MG63 (cell line): ENCODE results near the gene DONSON. TPM values are rescaled to one million over a fixed set of nuclear protein-coding genes. Genes with fewer than 3 reads are reported as not detected.
"Not testable (repeated sequence)": the region's sequence is repeated elsewhere in the genome, so short reads cannot be mapped to it uniquely, and the experiment has no call there.

ENCODE experiments used
- DNase-seq: peaks from one replicate; pipeline ENCODE4 v3.0.0-alpha.2; 2020
- H3K27me3 ChIP-seq: fragments of 250-450 bp; sonication (Bioruptor Pico); 2 replicates; pipeline ENCODE4 v1.5.1; 2020; ENCODE audit warnings: mild to moderate bottlenecking, moderate library complexity
- H3K36me3 ChIP-seq: fragments of 250-450 bp; sonication (Bioruptor Pico); 2 replicates; pipeline ENCODE4 v1.5.1; 2020; ENCODE audit warnings: mild to moderate bottlenecking, moderate library complexity
- H3K4me3 ChIP-seq: fragments of 250-450 bp; sonication (Bioruptor Pico); 2 replicates; pipeline ENCODE4 v1.5.1; 2020; ENCODE audit warnings: mild to moderate bottlenecking, moderate library complexity
- H3K9me3 ChIP-seq: fragments of 250-450 bp; sonication (Bioruptor Pico); 2 replicates; pipeline ENCODE4 v1.5.1; 2020; ENCODE audit warnings: mild to moderate bottlenecking, moderate library complexity
- total RNA-seq: library from RNA; depleted of rRNA; stranded (reverse); fragments of >200 nt; shearing (Covaris generic); gene quantifications from 2 replicates; pipeline ENCODE4 v1.2.3, GENCODE V29; 2014; ENCODE audit warnings: low replicate concordance; rRNA removed

The DONSON gene, protein sequence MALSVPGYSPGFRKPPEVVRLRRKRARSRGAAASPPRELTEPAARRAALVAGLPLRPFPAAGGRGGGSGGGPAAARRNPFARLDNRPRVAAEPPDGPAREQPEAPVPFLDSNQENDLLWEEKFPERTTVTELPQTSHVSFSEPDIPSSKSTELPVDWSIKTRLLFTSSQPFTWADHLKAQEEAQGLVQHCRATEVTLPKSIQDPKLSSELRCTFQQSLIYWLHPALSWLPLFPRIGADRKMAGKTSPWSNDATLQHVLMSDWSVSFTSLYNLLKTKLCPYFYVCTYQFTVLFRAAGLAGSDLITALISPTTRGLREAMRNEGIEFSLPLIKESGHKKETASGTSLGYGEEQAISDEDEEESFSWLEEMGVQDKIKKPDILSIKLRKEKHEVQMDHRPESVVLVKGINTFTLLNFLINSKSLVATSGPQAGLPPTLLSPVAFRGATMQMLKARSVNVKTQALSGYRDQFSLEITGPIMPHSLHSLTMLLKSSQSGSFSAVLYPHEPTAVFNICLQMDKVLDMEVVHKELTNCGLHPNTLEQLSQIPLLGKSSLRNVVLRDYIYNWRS
- 29.4 and 32.0 TPM in 2 replicates for total RNA-seq

GRCh38 chr21:33588485-33589335 lies at the start of gene DONSON:
Gene DONSON, minus strand, starts transcription at chr21:33588684. Its CDS starts 43 bp downstream, at chr21:33588641.
- peak within 1 kb of the TSS; percentile 77 for H3K4me3 ChIP-seq
- no peaks in the 10 kb centered on the region for H3K9me3 ChIP-seq
- peaks cover 24% of the 10 kb centered on the region for H3K36me3 ChIP-seq
- peak; percentile 84 for DNase-seq
- no peaks in the 10 kb centered on the region for H3K27me3 ChIP-seq

GRCh38 chr21:33634254-33634653 lies 45.8 kb upstream of the DONSON start:
- Histone ChIP-seq H3K36me3 (peaks cover 15% of the 10 kb centered on the region), H3K27me3 (no peaks in the 10 kb centered on the region), H3K9me3 (no peaks in the 10 kb centered on the region), H3K4me3 (no peak overlapping the region)
- no peak for DNase-seq

DNA sequence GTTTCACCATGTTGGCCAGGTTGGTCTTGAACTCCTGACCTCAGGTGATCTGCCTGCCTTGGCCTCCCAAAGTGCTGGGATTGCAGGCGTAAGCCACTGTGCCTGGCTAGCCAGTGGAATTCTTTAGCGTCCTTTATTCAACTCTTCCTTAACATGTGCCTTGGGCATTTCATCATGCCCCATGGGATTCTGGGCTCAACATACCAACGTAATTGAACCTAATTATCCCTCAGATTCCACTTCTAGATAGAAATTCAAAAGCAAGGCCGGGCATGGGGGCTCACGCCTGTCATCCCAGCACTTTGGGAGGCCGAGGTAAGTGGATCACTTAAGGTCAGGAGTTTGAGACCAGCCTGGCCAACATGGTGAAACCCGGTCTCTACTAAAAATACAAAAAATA lies 37.7 kb upstream of the DONSON start:
- H3K36me3 ChIP-seq = peaks cover 28% of the 10 kb centered on the region
- H3K9me3 ChIP-seq, DNase-seq, H3K27me3 ChIP-seq, H3K4me3 ChIP-seq: not testable (repeated sequence)

GRCh38 chr21:33622253-33622652 lies 33.8 kb upstream of the DONSON start:
- DNase-seq = no peak
- Histone ChIP-seq H3K9me3 (no peaks in the 10 kb centered on the region), H3K36me3 (peaks cover 15% of the 10 kb centered on the region), H3K4me3 (no peak overlapping the region), H3K27me3 (no peaks in the 10 kb centered on the region)

DNA sequence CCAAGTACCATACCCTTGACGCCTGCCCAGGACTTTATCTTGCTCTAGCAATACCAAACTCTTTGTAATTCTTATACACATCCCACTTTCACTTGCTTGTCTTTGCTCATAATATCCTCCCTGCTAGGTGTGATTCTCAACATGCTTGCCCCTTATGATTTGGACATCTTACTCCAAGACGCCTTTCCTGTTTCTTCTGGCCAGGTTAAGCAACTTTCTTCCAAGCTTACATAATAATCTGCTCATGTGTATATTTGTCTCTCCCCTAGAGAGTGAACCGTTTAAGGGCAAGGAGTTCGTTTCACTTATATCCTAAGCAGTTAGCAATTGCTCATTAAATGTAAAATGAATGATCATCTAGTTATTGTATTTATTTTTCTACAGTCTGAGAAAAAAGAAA lies 31.2 kb upstream of the DONSON start:
- H3K9me3 ChIP-seq = no peaks in the 10 kb centered on the region

DNA sequence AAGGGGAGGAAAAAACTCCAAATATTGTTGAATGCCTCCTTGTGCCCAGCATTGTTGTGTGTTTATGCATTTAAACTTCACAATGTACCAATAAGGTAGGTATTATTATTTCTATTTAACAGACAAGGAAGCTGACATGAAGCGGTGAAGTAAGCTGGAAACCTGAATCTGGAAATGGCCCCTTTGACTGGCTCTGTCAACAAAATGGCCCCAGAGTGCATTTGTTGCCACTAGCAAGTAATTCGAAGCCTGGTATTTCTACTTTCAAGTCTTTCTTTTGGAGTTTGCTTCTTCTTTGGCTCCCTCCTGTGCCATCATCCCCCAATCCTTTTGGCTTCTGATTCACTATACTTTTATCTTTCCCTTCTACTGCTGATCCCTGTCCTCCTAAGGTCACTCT lies 29.9 kb upstream of the DONSON start:
- no peak for DNase-seq

More for the DNA sequence above, 31.2 kb upstream of the DONSON start:
- DNase-seq = no peak
- no peaks in the 10 kb centered on the region for H3K27me3 ChIP-seq
- peaks cover 17% of the 10 kb centered on the region for H3K36me3 ChIP-seq
- no peak overlapping the region for H3K4me3 ChIP-seq

GRCh38 chr21:33617565-33617964 lies 29.1 kb upstream of the DONSON start:
- H3K9me3 ChIP-seq, H3K4me3 ChIP-seq, H3K27me3 ChIP-seq, DNase-seq: not testable (repeated sequence)
- H3K36me3 ChIP-seq = peaks cover 12% of the 10 kb centered on the region

More for the DNA sequence above, 29.9 kb upstream of the DONSON start:
- H3K36me3 ChIP-seq = peaks cover 15% of the 10 kb centered on the region
- no peak overlapping the region for H3K4me3 ChIP-seq
- H3K27me3 ChIP-seq = no peaks in the 10 kb centered on the region
- no peaks in the 10 kb centered on the region for H3K9me3 ChIP-seq

DNA sequence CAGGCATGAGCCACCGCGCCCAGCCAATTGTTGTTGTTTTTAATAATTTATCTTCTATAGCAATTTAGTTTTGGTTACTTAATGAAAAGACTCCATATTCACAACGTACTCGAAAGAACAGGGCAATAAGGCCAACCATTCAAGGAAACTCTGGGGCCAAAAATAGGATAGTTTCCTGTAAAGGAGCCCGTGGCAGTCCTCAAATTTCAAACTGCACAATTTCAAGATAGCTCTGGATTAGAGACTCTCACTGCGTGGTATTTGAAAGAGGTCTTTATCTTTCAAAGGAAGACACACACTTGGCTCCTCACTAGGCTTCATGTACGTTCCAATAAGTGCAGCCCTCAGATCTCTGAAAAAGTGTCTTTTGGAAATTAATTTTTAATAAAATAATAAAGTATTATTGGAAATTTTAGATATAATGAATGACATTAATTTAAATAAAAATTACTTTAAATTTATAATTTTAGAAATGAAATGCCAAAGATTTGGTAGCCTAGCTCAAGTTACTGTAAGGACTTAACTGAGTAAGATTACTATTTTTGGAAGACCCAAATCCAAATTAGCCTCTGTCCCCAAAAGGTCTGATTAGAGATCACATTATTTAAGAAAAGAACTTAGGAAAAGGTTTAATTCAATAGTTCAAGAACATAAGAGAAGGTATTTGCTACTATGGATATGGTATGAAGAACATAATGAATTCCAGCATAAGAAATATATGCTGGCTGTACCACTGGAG lies 22.7 kb upstream of the DONSON start:
- no peaks in the 10 kb centered on the region for H3K27me3 ChIP-seq
- H3K9me3 ChIP-seq = no peaks in the 10 kb centered on the region
- peaks cover 14% of the 10 kb centered on the region for H3K36me3 ChIP-seq
- DNase-seq = no peak
- H3K4me3 ChIP-seq = no peak overlapping the region

GRCh38 chr21:33608559-33608958 lies 20.1 kb upstream of the DONSON start:
- peak; percentile 23 for DNase-seq
- Histone ChIP-seq H3K36me3 (peaks cover 23% of the 10 kb centered on the region; the same call in 1 of the 2 replicates), H3K4me3 (no peak overlapping the region), H3K9me3 (no peaks in the 10 kb centered on the region), H3K27me3 (no peaks in the 10 kb centered on the region)

GRCh38 chr21:33598051-33598450 lies 9.6 kb upstream of the DONSON start:
- H3K36me3 ChIP-seq = peaks cover 41% of the 10 kb centered on the region
- H3K4me3 ChIP-seq = no peak overlapping the region
- H3K27me3 ChIP-seq = no peaks in the 10 kb centered on the region
- H3K9me3 ChIP-seq = no peaks in the 10 kb centered on the region
- no peak for DNase-seq

GRCh38 chr21:33587792-33588484 lies 546 bp downstream of the DONSON start:
- peak; percentile 53 for DNase-seq
- no peaks in the 10 kb centered on the region for H3K27me3 ChIP-seq
- H3K9me3 ChIP-seq = no peaks in the 10 kb centered on the region
- peaks cover 30% of the 10 kb centered on the region for H3K36me3 ChIP-seq
- H3K4me3 ChIP-seq = peak overlapping the region; percentile 77

DNA sequence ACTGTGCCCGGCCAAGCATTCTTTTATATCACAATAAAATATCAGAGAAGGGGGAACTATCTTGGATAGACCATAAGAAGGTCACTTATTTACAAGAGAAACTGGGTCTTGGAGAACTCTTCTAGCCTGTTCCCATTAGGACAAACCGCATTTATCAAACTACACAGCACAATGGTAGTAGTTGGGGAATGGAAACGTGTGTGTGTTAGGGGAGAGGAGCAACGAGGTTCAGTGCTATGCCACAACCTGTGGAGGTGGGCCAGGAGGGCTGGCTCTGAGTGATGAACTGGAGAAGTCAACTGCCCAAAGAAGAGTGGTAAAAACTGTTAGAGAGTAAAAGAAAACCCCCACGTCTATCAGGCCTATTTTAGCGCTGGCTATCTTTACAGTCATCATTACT lies 1.6 kb downstream of the DONSON start:
- no peak for DNase-seq
- peaks cover 39% of the 10 kb centered on the region for H3K36me3 ChIP-seq
- no peaks in the 10 kb centered on the region for H3K27me3 ChIP-seq
- H3K4me3 ChIP-seq = peak overlapping the region; percentile 77
- no peaks in the 10 kb centered on the region for H3K9me3 ChIP-seq

DNA sequence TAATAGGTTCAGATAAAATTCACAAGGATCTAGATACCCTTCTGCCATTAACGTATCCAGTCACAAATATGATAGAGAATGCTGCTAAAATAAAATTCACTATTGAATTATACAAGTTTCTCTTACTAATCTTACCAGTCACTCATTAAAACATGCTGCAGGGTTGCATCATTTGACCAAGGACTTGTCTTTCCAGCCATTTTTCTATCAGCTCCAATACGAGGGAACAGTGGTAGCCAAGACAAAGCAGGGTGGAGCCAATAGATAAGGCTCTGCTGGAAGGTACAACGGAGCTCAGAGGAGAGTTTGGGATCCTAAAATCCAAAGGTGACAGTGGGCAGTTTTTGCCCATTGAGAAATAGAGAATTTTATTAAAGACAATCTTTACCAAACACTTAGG lies 4.0 kb downstream of the DONSON start:
- peaks cover 49% of the 10 kb centered on the region for H3K36me3 ChIP-seq
- no peak overlapping the region for H3K4me3 ChIP-seq
- H3K27me3 ChIP-seq = no peaks in the 10 kb centered on the region
- no peaks in the 10 kb centered on the region for H3K9me3 ChIP-seq
- DNase-seq = no peak

DNA sequence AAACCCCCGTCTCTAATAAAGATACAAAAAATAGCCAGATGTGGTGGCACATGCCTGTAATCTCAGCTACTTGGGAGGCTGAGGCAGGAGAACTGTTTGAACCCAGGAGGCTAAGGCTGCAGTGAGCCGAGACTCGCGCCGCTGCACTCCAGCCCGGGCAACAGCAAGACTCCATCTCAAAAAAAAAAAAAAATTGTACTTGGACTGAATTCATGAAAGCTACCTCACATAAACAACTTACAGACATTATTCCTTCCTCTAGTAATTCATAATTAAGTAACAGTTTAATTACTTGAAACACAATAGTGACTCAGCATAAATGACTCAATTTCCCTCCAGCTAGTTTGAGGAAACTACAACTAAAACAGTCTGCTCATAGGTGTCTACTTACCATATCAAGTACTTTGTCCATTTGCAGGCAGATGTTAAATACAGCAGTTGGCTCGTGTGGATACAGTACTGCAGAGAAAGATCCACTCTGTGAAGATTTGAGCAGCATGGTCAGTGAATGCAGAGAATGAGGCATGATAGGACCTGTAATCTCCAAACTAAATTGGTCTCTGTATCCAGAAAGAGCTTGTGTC lies 9.4 kb downstream of the DONSON start:
- peaks cover 77% of the 10 kb centered on the region for H3K36me3 ChIP-seq

GRCh38 chr21:33578214-33578613 lies 10.3 kb downstream of the DONSON start:
- Histone ChIP-seq H3K9me3 (no peaks in the 10 kb centered on the region), H3K36me3 (peaks cover 80% of the 10 kb centered on the region), H3K27me3 (no peaks in the 10 kb centered on the region), H3K4me3 (no peak overlapping the region)
- DNase-seq = no peak

More for the DNA sequence above, 9.4 kb downstream of the DONSON start:
- no peaks in the 10 kb centered on the region for H3K9me3 ChIP-seq
- no peak for DNase-seq
- H3K27me3 ChIP-seq = no peaks in the 10 kb centered on the region
- no peak overlapping the region for H3K4me3 ChIP-seq

DNA sequence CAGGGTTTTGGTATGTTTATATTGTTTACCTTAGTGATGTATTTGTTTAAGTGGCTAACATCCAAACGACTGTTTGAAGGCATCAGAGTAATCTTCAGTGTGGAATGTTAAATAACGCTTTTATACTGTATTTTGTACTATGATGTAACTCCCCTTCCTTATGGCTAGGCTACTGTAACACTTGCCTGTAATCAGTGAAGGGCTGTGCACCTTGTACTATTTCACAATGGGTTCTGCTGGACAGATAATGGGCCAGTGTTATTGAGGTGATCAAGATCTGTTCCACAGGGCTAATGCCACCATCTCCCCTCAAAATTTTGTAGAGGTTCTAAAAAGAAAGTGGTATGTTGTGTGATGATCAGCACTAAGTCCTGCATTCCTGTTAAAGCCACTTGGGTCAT lies 11.7 kb downstream of the DONSON start:
- H3K27me3 ChIP-seq, DNase-seq, H3K9me3 ChIP-seq, H3K4me3 ChIP-seq: not testable (repeated sequence)
- H3K36me3 ChIP-seq = peaks cover 84% of the 10 kb centered on the region
